HG03469 (cell line): ENCODE results near the gene LDB2.

Experiments
- ATAC-seq: cut with Tn5 transposase; IDR thresholded peaks from one replicate; pipeline ENCODE4 v1.9.1; 2021; ENCODE audit warnings: mild to moderate bottlenecking, moderate library complexity, moderate number of reproducible peaks; ENCODE audit not compliant: unreplicated experiment

LDB2 gene

DNA sequence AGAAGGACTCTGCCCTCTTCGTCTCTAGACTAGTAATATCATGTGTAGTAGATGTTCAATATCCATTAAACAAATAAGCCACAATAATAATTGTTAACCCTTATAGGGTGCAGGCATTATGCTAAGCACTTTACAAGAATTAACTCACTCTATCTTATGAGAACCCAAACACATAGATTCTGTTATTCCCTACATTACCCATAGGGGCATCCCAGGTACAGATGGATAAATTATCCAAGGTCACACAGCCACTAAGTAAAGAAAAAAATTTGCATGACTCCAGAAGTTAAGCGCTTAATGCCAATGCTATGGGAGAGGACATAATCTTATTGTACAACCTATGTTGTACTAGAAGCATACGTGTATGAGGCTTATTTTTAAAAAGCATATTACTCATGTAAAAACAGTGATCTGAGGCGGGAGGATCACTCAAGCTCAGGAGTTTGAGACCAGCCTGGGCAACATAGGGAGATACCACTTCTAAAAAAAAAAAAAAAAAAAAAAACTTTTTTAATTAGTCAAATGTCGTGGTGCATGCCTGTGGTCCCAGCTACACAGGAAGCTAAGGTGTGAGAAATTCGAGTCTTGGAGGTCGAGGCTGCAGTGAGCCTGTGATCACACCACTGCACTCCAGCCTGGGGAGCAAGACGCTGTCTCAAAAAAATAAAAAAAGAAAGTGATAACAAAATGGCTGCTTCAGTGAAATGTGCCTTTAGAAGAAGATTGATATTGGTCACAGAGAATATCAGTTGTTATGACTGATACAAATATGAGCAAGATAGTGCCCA is 13.6 kb downstream of the LDB2 start:
- no peak for ATAC-seq

DNA sequence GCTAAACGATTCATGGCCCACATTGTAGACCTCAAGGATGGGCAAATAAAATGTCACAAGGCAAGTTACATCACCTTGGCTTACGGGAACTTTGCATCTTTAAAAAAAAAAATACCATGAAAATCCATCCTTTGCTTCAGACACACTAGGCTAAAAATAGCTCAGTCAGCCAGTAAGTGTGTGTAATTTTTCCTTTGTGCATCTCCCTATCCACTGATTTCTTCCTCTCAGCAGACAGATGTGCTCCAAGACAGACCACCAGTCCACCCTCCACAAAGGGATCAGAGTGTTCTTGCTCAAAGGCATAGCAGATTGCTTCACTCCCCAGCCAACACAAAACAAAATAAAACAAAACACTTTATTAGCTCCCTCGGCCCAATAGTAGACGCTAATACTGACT is 14.6 kb downstream of the LDB2 start:
- no peak for ATAC-seq

DNA sequence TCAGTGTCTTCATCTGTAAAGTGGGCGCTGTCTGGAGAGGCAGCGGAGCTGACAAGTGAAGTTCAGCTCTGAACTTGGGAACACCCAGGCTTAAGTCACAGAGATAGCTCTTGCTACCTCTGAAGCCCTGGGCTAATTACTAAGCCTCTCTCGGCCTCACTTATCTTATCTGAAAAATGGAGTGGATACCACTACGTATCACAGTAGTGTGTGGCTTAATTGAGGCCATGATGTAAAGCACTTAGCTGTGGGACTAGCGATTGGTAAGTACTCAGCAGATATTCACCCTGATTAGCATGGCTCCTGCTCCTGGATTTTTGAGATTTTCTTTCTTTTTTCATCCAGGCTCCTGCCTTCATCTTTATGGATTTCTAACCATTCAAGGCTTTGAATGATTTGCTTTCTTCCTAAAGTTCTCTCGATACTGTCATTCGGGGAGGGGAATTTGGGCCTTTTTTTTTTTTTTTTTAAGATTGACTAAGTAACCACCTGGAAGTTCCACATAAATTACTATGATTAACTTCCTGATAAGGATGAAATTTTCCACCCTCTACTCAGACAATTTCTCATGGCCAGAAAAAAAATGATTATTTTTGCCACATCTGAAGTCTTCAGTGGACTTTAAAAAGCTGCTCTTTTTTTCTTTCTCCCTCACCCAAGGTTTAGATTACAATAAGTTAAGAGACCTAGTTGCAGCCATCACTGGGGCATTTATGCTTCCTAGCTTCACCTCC is 17.1 kb downstream of the LDB2 start:
- no peak for ATAC-seq

DNA sequence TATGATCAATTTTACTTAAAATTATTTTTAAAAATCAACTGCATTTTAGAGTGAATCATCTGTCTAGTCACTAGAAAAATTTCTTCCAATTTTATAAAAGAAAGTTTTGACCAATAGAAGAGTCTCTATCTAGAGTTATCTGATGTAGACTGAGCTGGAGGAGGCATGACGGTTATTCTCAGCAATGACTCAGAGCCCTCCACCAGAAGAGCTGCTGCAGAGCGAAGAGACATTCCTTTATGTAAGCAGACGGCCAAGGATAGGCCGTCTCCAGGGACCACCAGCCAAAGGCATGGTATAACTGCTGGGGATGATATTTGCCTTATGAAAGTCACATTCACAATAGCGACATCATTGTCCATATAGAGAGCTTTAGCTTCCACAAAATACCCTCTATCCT is 23.0 kb downstream of the LDB2 start:
- ATAC-seq, result no peak

DNA sequence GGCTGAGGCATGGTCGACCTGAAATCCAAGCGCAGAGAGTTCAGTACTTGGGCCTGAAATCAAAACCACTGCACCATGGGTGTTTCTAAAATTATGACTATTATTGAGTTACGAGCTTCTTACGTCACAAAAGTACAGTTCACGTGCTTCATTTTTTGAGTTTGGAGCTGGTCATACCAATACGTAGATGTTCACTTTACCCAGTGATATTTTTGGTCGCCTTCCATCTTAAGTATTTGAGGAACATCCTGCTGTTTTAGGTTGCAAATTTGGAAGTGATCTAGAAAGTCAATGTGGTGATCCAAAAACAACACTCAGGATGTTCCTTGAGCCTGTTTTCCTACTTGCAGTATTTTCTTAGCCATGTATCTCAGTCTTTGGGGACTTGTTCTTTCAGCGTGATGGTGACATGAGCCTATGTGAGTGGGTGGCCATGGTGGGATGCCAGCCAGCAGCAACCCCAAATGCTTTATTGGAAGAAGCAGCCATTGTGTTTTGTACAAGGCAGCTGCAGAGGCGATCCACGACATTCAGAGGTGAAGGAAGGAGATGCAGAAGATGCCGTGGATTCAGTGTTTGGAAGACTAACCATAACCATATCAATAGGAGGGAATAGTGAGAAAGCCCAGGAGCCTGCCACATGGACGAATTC is 28.7 kb downstream of the LDB2 start:
- ATAC-seq, result no peak

DNA sequence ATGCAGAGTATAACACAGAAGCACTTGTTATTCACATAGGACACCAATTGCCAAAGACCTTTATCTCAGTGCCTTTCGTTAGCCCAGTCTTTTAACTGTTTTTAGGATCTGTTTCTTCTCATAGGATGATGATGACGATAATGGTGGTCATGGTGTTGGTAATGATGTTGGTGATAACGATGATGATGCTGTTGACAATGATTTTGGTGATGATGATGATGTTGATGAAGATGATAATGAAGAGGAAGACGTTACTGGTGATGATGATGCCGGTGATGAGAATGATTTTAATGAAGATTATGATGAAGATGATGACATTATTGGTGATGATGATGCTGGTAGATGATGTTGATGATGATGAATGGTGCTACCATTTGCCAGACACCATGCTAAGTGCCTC is 29.8 kb downstream of the LDB2 start:
- no peak for ATAC-seq

DNA sequence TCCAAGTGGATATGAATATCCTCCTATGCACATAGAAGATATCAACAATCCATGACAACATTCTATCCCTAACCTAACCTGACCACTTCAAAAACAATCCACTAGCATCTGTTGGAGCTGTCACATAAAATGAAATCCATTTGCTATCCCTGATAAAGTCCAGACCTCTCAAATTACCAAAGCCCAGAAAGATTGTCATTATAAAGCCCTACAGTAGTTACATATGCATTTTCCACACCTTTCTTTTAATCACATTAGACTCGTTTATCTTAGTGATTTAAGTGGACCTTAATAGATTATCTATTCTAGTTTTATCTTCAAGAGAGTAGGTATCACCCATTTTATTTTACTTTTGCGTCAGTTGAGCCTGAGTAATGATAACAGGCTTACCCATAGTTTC is 30.6 kb downstream of the LDB2 start:
- ATAC-seq, result no peak

DNA sequence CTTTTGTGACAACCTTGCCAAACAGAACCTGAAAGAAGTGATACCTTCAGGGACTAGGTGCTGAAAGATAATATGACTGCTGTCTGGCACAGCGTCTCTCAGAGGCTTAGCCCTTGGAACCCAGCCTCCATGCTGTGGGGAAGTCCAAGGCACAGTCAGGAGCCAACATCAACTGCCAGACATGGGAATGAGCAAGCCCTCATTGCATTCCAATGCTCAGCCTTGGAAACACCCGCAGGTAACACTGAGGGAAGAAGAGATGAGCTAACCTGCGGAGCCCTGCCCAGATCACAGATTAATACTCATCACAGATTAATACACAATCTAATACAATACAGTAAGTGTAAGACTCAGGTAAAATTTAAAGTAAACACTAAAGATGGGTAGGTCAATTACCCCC is 31.5 kb downstream of the LDB2 start:
- ATAC-seq, result no peak

DNA sequence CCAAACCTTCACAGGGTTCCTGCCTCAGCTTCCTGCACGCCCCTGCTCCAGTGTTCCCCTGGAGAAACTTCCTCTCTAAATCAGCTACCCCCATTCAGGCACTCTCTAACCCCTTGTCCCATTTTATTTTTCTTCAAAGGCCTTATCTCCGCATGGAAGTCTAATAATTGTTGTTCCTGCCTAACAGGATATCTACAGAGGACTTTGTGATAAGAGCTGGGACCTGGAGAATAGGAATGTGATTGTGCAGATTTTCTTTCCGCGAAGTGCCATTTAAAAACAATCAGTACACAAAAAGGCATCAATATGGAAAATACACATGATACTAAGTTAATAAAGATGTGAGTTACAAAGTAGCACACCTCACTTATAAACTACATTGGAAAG is 32.6 kb downstream of the LDB2 start:
- ATAC-seq, result no peak

DNA sequence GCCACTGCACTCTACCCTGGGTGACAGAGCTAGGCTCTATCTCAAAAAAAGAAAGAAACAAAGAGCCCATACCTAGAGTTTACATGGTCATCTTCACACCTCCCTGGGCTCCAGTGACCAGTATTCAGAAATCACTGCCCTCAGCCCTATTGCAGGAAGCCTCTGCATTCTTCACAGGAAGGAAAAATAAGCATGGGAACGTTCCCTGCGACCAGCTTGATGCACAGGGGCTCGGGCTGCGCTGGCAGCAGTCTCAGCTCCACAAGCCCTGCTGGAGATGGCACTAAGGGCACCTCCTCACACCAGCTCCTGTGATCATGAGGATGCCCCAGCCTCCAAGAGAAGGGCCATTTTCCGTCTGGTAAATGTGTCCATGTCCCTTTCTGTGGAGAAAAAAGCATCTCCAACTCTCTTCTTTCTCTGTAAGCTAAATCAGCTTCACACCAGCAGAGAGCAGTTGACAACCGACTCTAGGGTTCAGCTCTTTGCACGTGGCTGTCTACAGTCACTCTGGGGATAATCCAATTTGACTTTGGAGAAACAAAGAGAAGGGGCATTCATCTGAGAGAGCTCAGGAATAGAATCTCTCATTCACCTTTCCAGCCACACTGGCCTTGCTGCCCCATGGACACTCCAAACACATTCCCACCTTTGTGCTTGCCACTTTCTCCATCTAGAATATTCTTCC is 33.1 kb downstream of the LDB2 start:
- no peak for ATAC-seq

DNA sequence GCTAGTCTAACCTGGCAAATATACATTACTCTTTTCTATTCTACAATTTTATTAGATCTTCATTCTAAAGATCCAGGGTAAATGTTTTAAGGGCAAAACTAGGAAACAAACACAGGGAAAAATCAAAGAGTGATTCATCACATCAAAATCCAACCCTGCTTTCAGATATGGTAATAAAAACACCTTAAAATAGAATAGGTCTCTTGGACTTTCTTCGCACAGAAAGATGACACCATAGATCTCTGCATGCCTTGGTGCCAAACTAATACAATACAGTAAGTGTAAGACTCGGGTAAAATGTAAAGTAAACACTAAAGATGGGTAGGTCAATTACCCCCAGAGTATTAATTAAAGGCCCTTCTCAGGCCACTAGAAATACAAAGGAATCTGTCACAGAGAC is 34.2 kb downstream of the LDB2 start:
- no peak for ATAC-seq

DNA sequence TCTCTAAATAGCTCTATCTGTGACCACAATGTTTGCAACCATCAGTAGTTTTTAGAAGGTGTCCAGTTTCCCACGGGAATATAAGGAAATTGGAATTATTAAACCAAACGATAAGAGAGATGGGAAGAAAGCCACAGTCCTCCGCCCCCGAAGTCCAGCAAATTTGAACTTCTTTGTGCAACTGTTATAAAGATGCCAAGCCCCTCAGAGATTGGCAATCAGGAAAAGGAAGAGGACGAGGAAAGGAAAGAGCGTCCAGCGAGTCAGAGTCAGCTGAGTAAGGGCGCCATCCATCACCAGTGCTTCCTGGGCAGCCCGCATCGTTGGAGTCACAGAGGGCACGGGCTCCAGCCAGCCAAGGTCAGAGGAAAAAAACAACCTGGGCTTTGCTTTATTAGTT is 35.7 kb downstream of the LDB2 start:
- ATAC-seq, result no peak

DNA sequence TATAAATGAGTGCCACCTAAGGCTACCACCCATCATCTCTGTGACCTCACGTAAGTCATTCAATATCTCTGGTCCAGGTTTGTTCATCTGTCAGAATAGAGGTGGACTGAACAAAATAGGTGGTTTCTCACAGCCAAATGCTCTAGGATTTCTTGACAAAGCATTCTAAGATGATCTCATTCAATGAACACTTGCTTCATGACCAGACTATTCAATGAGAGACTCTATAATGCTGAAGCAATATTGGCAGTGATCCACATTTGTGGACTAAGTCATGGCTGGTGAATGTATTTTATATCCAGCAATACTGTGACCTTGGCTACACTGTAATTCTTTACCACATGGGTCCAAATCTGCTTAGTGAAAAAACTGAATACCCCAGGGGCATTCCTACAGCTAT is 37.9 kb downstream of the LDB2 start:
- ATAC-seq, result no peak

DNA sequence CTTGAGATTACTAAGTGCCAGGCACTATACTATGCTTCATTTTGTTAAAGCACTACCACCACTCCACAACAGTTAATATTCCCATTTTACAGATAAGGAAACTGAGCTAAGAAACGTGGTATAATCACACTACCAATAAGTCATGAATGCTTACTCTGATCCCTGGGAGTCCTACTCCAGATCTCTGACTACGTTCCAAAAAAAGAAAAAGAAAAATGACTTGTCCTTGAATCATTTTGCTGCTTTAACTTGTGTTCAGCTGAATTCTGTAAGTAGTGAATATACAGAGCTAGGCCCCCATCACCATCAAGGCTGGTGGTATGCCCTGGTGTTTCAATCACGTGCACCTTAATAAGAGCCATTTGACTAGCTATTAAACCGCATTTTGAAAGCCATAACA is 39.4 kb downstream of the LDB2 start:
- ATAC-seq, result no peak

DNA sequence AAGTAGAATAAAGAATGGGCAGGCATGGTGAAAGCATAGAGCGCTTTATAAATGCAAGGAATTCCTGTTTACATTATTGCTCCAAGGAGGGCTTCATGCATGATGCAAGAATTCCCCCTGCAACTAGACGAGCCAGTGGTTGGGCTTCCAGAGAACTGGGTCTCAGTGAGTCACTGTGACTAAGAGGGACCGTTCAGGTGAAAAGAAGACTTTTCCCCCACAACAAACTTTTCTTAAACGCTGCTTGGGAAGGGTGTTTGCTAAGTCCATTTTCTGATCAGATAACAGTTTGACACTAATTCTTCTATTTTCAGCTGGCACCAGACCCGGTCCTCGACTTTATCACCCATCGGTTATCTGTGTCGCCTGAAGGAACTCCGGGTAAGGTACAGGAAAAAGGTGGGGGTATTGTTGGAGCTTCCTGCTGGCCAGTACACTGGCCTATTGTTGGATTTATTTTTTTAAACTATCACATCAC is 40.1 kb downstream of the LDB2 start:
- no peak for ATAC-seq

DNA sequence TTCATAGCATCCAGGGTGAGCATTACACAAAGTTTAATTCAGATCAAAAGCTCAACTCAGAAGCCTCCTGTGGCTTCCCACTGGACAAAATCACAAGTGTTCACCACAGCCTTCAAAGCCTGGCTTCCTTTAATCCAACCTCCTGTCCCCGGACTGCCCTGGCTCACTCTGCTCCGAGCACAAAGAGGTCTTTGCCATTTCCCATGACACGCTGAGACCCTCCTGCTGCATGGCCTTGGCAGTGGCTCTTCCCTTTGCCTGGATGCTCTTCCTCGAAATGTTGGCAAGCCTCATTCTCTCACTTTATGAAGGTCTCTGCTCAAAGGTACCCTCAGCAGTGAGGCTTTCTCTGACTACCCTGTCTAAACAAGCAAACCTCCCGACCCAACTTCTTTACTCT is 41.0 kb downstream of the LDB2 start:
- ATAC-seq, result no peak

DNA sequence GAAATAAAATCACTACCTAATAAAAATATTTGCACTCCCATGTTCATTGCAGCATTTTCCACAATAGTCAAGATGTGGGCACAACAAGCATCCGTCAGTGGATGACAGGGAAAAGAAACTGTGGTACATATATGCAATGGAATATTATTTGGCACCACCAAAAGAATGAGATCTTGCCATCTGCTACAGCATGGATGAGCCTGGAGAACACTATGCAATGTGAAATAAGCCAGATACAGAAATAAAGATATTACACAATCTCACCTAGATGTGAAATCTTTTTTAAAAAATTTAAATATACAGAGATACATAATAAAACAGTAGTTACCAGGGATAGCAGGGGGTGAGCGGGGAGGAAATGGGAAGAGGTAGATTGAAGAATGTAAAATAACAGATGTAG is 44.8 kb downstream of the LDB2 start:
- no peak for ATAC-seq

DNA sequence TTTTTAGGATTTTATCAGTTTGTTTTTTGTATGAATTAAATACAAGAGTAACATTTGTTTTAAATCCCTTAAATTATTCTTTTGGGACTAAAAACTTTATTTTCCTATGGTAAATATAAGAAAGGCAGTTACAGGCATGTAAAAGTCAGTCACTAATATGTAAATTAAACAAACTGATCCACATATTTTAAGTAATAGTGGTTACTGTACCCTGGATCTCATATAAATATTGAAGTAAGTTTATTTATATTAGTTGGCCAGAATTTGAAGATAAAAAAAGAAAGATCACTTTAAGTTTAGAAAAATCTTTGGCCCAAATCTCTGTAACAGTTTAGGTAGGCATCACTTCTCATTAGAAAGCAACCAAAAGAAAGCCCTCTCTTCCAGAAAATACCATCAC is 45.8 kb downstream of the LDB2 start:
- no peak for ATAC-seq

DNA sequence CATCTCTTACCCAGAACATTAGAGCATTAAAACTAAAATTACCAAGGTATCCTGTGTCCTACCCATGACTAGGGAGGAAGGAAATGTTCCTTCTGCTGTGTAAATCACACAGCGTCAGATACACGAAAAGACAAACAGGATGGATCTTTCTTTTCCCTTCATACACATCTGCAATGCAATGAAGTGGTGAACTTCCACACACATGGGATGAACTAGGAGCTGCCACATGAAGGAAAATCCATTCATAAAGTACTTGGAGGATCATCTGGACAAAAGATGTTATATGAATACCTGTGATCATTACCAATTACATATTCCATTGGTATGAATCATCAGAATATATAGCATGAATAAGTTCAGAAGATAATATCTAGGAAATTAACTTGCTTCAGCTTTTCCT is 46.2 kb downstream of the LDB2 start:
- ATAC-seq, result no peak

DNA sequence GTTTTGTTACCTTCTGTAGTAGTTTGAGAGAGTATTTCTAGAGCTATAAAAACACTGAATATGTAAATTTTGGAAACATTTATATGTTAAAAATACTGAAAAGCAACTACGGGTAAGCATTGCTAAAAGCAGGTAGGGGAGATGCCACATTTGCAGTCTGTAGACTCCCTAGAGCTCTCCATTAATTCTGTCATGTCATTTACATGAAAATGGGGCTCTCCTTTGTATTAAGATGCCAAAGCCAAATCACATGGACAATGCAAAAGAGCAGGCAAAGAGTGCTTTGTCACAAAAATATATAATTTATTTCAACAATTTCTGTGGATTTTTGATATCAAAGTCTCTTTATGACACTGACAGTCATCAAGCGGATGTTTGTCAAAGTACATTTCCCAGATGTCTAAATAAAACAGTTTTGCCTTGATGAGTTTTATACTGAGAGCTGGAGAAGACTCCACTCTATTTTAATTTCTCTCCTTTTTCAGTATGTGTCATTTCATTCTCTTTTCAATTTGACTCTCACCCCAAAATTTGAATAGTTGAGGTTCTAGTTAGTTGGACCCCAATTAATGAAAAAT is 51.8 kb downstream of the LDB2 start:
- no peak for ATAC-seq
